GM19452 (cell line): ENCODE measurements around the gene DRAXIN.

Experiments
- ATAC-seq: cut with Tn5 transposase; IDR thresholded peaks from one replicate; pipeline ENCODE4 v1.9.1; 2021; ENCODE audit not compliant: unreplicated experiment

The DRAXIN gene

GRCh38 chr1:11707621-11708276 is 16.2 kb downstream of the DRAXIN start:
- ATAC-seq = no peak

DNA sequence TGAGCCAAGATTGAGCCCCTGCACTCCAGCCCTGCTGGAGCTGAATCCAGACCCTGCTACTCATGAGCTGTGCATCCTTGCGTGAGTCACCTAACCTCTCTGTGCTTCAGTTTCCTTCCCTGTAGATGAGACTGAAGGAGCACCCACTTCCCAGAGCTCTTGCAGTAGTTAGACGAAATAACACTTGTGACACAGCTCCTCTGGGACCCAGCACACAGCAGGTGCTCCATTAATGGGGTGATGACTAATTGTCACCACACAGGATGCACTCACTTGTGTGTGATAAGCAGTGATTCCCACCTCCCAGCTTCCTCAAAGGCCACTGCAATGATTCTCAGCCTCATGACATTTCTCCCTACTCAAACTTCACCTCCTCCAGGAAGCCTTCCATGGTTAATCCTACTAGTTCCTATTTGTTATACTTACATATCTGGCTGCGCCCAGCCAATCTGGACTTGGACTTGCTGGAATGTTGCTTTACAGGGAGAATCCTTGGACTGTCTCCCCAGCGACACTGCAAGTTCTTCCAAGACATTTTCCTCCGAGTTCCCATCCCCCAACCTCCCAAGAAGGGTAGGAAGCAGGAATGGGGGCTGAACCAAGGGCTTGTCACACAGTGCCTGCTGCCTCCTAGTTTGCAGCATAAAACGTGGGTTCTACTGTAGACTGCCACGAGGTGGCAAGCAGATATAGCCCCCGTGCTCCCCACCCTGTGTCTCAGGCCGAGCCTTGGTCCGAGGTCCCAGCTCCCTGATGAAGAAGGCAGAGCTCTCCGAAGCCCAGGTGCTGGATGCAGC is 17.2 kb downstream of the DRAXIN start:
- no peak for ATAC-seq

- no peak for ATAC-seq
Measured at GRCh38 chr1:11711490-11711889, 20.0 kb downstream of the DRAXIN start.

- no peak for ATAC-seq
Measured at GRCh38 chr1:11712285-11712684, 20.8 kb downstream of the DRAXIN start.

DNA sequence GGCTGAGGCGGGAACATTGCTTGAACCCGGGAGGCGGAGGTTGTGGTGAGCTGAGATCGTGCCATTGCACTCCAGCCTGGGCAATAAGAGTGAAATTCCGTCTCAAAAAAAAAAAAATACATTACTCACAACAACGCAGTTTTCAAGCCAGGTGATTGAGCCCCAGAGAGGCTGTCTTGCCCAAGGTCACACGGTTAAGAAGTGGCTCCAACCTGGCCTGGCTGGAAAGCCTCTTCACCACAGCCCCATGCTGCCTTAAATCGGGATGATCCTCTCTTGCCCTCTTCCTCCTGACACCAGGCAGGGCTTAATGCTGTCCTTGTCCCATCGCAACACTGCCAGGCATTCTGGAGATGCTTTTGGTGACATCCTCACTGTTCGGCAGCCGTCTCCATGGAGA is 21.6 kb downstream of the DRAXIN start:
- no peak for ATAC-seq

GRCh38 chr1:11714831-11715575 is 23.5 kb downstream of the DRAXIN start:
- ATAC-seq = no peak

- no peak for ATAC-seq
Measured at GRCh38 chr1:11719313-11720032, 28.0 kb downstream of the DRAXIN start.

DNA sequence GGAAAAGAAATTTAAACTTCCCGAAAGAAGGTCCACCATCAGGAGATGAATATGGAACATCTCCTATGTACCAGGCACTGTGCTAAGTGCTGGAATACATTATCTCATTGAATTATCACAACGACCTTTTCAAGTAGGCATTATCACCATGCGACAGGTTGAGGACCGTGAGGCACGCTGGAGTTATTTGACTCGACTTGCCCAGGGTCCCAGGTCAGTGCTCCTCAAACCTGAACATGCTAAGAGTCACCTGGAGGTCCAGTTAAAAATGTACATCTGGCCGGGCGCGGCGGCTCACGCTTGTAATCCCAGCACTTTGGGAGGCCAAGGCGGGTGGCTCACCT is 28.5 kb downstream of the DRAXIN start:
- ATAC-seq = no peak

DNA sequence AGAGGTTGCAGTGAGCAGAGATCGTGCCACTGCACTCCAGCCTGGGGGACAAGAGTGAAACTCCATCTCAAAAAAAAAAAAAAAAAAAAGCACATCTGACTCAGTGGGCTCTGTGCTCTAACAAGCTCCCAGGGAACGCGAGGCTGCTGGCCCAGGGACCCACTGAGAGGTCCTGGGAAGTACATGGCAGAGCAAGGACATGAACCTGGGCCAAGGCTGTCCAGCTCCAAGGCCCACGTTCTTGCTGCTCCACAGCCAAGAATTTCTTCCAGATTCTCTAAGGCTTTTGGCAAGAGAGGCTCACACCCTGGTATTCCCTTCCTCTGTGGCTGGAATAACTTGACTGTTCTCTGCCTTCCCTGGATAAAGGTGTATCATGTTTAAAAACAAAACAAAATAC is 29.0 kb downstream of the DRAXIN start:
- no peak for ATAC-seq

GRCh38 chr1:11721311-11721710 is 29.8 kb downstream of the DRAXIN start:
- no peak for ATAC-seq

- ATAC-seq = no peak
Measured at GRCh38 chr1:11722538-11722937, 31.0 kb downstream of the DRAXIN start.

DNA sequence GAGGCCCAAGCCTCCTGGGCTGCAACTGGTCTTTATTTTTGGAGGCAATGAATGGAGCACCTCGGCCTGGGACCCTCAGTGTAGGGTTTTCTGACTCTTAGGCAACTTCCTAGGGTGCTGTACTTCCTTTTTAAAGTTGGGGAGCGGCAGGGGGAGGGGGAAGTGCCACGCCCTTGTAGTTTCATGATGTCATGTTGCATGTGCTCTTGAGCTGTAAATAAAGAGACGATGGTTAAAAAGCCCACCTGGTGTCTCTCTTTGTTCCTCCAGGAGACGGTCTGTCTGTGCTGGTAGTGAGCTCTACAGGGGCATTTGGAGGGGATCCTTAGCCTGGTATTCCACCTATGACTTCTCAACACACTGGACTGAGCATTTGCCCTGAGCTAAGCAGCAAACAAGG is 34.1 kb downstream of the DRAXIN start:
- ATAC-seq = no peak

DNA sequence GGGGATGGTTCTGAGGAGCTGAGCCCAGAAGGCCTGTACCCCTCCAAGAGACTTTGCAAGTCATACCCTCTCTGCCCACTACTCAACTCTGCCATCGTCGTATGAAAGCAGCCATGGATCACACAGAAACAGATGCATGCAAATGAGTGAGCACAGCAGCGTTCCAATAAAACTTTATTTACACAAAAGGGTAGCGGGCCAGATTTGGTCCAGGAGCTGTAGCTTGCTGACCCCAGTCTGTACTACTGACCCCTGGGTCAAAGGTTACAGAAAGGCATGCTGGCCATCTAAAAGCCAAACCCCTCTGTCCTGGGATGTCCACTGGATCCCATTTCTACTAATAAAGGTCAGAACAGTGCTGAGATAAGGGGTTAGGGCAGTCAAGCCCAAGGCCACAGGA is 35.6 kb downstream of the DRAXIN start:
- ATAC-seq = no peak

GRCh38 chr1:11728126-11728806 is 36.8 kb downstream of the DRAXIN start:
- no peak for ATAC-seq

- ATAC-seq = no peak
Measured at GRCh38 chr1:11729155-11729497, 37.6 kb downstream of the DRAXIN start.

DNA sequence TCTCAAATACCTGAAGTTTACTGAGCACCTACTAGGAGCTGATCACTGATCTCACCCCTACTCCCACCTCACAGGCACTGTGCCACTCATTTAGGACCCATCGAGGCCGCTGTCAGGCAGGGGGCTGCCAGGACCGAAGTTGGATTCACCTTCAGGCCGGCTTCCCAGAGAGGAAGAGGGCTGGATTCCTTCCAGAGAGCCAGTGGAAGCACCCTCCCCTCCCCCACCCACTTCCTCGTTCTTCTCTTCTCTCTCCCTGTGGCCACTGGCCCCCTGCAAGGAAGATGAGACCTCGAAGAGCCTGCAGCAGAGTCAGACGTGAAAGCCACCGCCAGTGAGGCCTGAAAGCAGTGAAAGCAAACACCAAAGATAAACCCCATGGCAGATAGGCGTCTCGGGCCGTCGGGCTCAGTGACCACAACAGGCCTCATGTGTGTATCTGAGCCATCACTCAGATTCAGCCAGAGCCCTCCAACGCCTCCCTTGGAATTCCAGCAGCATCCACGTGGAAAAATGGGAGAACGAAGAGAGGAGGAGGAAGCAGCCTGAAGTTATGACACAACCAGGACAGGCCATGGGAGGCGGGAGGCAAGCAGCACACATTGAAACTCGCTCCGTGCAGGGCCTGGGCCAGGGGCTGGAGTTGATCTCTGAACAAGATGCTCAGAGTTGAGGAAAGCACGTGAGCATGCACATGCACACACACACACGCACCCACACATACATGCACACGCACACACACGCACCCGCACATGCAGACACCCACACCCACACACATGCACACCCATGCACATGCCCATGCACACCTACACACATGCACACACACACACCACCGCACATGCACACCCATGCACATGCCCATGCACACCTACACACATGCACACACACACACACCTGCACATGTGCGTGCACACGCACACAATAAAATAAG is 38.3 kb downstream of the DRAXIN start:
- ATAC-seq = no peak

GRCh38 chr1:11730429-11730891 is 39.0 kb downstream of the DRAXIN start:
- peak; percentile 53 for ATAC-seq

DNA sequence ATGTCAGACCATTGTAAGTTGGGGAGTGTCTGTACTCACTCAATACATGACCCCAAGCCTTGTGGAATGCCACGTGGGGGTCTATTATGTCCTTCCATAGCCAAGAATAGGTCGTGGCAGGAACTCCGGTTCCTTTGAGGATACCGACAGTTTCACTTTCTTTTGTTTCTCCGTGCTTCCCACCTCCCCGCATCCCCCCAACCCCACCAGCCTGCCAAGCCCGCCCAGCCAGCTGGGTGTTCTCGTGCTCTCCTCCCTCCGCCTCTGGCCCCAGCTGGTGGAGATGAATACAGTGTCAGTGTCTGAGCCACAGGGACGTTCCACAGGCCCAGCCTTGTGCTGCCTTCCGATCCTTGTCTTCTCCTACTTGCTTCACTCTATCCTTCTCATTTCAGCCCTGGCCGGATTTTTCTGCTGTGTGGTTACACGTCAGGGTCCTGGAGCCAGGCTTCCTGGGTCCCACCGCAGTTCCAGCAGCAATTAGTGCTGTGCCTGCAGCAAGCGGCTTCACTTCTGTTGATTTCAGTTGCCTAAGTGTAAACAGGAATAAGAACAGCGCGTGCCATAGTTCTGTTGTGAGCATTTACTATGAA is 40.3 kb downstream of the DRAXIN start:
- ATAC-seq = no peak

DNA sequence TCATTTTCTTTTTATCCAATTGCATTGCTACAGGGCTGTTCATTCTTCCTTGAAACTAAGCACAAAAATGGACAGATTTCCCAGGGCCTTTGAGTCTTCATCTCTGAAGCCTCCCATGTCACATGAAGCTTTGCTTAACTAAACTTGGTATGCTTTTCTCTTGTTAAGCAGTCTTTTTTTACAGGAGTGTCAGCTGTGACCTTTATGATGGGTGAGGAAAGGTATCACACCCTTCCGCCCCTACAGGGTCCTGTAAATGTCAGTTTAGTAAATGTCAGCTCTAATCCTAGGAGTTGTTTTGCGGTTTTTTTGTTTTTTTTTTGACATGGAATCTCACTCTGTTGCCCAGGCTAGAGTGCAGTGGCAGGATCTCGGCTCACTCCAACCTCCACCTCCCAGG is 41.8 kb downstream of the DRAXIN start:
- no peak for ATAC-seq

DNA sequence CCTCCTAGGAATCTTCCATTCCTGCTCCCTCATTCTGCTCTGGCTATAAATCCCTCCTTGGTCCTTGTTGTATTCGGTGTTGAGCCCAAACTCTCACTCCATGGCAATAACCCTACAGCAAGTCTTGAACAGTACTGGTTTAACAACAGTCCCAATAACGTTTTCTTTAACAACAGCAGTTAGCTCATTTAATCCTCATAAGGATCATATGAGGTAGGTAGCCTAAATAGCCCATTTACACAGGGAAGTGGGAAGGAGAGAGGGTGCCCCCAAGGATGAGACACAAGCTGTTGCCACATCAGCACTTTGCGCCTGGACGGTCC is 44.0 kb downstream of the DRAXIN start:
- no peak for ATAC-seq
